ENCODE results near the gene MUTYH. TPM values are rescaled to one million over a fixed set of nuclear protein-coding genes. Genes with fewer than 3 reads are reported as not detected.

MUTYH gene
- total RNA-seq, 1 experiment from 2014 or later = 65.7 TPM

- ChIA-PET CTCF (interaction anchor here (0.9 to 1.6 kb wide), 3 partner anchors 13 to 304 kb away, joined by 4 to 8 read pairs (median 4); no protein-coding TSS in a partner anchor), POLR2A (interaction anchor here (0.6 to 0.7 kb wide), 2 partner anchors 52 to 523 kb away, joined by 3 to 5 read pairs; partner anchors contain the start of gene PLK3)
- DNase-seq (ENCODE audit: low spot score) (no peak), ATAC-seq (no peak)
- Mint-ChIP-seq H3K27ac (peak overlapping the region; percentile 82), H3K9me3 (peaks cover 9% of the 10 kb centered on the region), H3K4me3 (peak overlapping the region; percentile 22; the same call in 1 of the 2 replicates), H3K4me1 (peaks cover 34% of the 10 kb centered on the region), H3K27me3 (ENCODE audit: low read depth) (no peaks in the 10 kb centered on the region; the same call in 1 of the 2 replicates), H3K36me3 (peaks cover 8% of the 10 kb centered on the region)
- TF ChIP-seq SP1 (CRISPR knock-in tag; conservative IDR thresholded peaks at IDR 0.05) = no peak
- TF ChIP-seq SMAD4 (CRISPR knock-in tag; IDR thresholded peaks at IDR 0.05) = no peak
- TF ChIP-seq CREB1 (CRISPR knock-in tag; IDR thresholded peaks at IDR 0.05) = no peak
- TF ChIP-seq NFATC4 (CRISPR knock-in tag; IDR thresholded peaks at IDR 0.05) = no peak
- TF ChIP-seq ESRRA (CRISPR knock-in tag; IDR thresholded peaks at IDR 0.05; ENCODE audit: borderline replicate concordance) = no peak
- TF ChIP-seq GABPB1 (CRISPR knock-in tag; IDR thresholded peaks at IDR 0.05) = no peak
- TF ChIP-seq OVOL2 (CRISPR knock-in tag; IDR thresholded peaks at IDR 0.05; ENCODE audit: borderline replicate concordance) = no peak
- TF ChIP-seq CREM (CRISPR knock-in tag; IDR thresholded peaks at IDR 0.05) = no peak
- no peak for TF ChIP-seq E2F5 (CRISPR knock-in tag; IDR thresholded peaks at IDR 0.05)
- no peak for TF ChIP-seq AFF4 (CRISPR knock-in tag; IDR thresholded peaks at IDR 0.05; ENCODE audit: borderline replicate concordance)
- TF ChIP-seq MLX (CRISPR knock-in tag; IDR thresholded peaks at IDR 0.05) = no peak
- no peak for TF ChIP-seq NR1H2 (CRISPR knock-in tag; IDR thresholded peaks at IDR 0.05)
- TF ChIP-seq ATF3 (CRISPR knock-in tag; conservative IDR thresholded peaks at IDR 0.05) = no peak
- TF ChIP-seq MYBL2 (CRISPR knock-in tag; IDR thresholded peaks at IDR 0.05) = no peak
- no peak for TF ChIP-seq STAT6 (CRISPR knock-in tag; conservative IDR thresholded peaks at IDR 0.05; ENCODE audit: low read depth)
Observed at GRCh38 chr1:45322486-45323040, 17.7 kb downstream of the MUTYH start.

GRCh38 chr1:45321444-45321843 lies 18.8 kb downstream of the MUTYH start:
- ChIA-PET CTCF (interaction anchor here (0.8 to 2.6 kb wide), 4 partner anchors 16 to 303 kb away, joined by 3 to 24 read pairs (median 8); partner anchors contain the start of gene TOE1), POLR2A (interaction anchor here (0.8 to 2.0 kb wide), 3 partner anchors 18 to 508 kb away, joined by 3 to 10 read pairs (median 3); no protein-coding TSS in a partner anchor)
- peak overlapping the region; percentile 98 for H3K27ac Mint-ChIP-seq
- peaks cover 9% of the 10 kb centered on the region for H3K9me3 Mint-ChIP-seq
- H3K4me1 Mint-ChIP-seq = peaks cover 32% of the 10 kb centered on the region
- no peak; the same call in 1 of the 2 replicates for ATAC-seq
- no peak for DNase-seq (ENCODE audit: low spot score)
- H3K36me3 Mint-ChIP-seq = peaks cover 8% of the 10 kb centered on the region
- TF ChIP-seq ZBTB21 (CRISPR knock-in tag; IDR thresholded peaks at IDR 0.05; ENCODE audit: borderline replicate concordance) (no peak), CREM (CRISPR knock-in tag; IDR thresholded peaks at IDR 0.05) (peak; percentile 15; the same call in 1 of the 2 replicates)
- H3K27me3 Mint-ChIP-seq (ENCODE audit: low read depth) = no peaks in the 10 kb centered on the region; the same call in 1 of the 2 replicates
- H3K4me3 Mint-ChIP-seq = peak overlapping the region; percentile 50

Data from WTC11 (cell line).